Fibroblast of the conjunctiva (primary cell): ENCODE data around the gene C1QTNF3.
A peak's percentile ranks its signal among the peaks of the same experiment; 100 is the strongest.

Source experiments
- DNase-seq: peaks from one replicate; pipeline ENCODE4 v3.0.0-alpha.2; 2010; ENCODE audit warnings: low read depth

Gene C1QTNF3

DNA sequence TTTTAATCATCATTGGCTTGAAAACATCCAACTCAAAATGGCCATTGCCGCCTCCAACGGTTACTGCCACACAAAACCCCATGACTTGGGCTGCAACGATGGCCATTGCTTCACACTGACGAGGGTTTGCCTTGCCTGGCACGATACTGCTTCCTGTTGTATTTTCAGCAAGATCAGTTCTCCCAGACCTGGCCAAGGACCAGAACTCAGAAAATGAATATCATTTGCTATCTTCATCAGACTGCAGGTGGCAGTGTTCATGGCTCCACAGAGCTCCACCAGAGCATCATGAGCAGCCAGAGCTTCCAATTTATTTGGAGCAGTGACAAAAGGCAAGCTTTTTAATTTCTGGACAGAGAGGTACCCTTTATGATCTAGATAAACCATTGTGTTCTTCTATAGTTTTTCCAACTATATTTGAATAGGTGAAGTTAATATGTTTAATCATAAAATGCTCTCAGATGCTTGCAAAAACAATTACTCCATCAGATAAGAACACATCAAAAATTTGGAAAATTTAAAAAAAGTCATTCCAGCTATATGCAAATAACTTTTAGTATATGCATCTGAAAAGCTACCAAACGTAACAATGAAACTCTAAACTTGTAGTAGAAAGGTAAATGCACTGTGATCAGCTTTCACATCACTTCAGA is 45.6 kb downstream of the C1QTNF3 start:
- DNase-seq: peak; percentile 85

GRCh38 chr5:33995865-33996264 is 47.1 kb downstream of the C1QTNF3 start:
- DNase-seq: no peak

GRCh38 chr5:33994845-33995244 is 48.2 kb downstream of the C1QTNF3 start:
- DNase-seq: peak; percentile 51

GRCh38 chr5:33992864-33993263 is 50.1 kb downstream of the C1QTNF3 start:
- no peak for DNase-seq

DNA sequence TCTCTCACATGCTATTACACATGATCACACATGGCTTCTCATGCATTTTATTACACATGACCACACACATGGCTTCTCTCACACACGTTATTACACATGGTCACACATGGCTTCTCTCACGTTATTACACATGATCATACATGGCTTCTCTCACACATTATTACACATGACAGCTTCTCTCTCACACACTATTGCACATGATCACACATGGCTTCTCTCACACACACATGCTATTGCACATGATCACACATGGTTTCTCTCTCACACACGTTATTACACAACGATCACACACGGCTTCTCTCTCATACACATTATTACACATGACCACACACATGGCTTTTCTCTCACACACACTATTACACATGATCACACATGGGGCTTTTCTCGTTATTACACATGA is 57.6 kb downstream of the C1QTNF3 start:
- DNase-seq: no peak

- DNase-seq: no peak
Observed at GRCh38 chr5:33984671-33985124, 58.3 kb downstream of the C1QTNF3 start, which contains the start of gene SLC45A2. SLC45A2 (minus strand) TSS chr5:33984693; CDS start chr5:33984583, 110 bp downstream.

DNA sequence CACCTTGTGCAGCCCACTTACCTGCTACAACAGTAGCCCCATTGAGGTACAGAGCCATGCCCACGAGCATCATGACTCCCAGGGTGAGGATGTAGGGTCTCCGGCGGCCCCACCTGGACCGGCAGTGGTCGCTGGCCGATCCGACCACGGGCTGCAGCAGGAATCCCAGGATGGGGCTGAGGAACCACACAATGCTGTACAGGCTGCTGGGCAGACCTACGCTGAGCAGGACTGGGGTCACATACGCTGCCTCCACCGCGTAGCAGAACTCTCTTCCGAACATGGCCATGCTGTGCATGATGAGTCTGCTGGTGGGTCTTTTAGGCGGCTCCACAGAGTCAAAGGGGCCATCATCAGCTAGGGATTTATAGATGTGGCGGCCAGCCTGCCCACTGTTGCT is 58.8 kb downstream of the C1QTNF3 start:
- no peak for DNase-seq

DNA sequence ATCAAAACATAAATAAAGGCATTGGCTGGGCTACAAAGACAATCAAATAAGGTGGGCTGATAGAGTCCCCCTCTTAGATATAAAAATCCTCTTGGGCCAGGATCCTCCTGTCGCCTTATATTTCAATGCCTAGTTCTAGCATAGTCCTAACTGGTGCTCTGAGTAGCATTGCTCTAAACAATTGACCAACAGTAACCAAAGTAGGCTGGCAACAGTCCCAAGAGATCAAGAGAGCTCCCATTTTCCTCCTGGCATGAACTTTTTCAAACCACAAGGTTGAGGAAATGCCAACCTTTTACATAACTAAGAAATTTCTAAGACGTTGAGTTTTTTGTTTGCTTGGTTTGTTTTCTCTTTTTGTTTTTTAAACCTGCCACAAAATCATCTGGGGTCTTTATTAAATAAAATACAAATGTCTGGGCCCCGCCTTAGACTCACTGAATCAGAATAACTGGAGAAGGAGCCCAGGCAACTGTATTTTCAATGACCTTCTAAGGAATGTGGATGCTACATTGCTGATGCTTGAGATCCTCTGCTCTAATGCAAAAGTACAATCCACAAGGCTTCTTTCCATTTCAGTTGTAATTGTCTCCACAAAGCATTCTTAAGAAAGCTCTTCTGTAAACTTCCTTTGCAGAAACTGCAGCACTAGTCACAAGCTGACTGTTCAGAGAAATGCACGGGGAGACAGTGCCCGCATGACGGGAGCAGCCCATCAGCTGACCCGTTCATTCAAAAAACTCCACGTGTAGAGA is 61.4 kb downstream of the C1QTNF3 start:
- DNase-seq: no peak

DNA sequence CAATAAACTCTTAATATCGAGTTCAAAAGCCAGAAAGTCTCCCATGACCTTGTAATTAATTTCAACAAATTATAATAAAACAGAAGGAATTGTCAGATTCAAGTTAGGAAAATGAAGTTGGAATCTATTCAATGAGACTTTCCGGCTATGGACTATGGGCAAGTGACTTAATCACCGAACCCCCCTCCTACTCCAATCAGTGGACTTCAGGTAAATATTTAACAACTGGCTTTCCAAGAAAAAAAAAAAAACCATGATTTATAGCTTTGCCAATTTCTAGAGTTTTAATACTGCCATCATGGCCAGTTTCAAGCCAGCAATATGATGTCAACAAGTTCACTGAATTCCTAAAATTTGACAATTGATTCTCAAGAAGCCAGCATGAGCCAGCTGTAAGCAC is 63.0 kb downstream of the C1QTNF3 start:
- DNase-seq: no peak

DNA sequence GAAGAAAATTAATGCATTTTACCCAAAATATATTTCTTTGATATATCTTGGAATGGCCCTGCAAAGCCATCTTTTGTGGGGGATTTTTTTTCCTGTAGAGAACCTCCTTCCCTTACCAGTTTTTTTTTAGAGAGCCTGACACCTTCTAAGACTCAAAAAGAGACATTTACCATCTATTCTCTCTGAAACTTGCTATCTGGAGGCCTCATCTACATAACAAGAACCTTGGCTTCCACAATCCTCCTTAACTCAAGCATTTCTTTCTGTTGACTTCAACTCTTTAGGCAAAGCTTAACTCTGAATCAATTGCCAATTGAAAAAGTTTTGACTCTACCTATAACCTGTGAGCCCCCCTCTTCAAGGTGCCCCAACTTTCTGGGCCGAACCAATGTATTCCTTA is 64.7 kb downstream of the C1QTNF3 start:
- DNase-seq: no peak

GRCh38 chr5:33976307-33976706 is 66.7 kb downstream of the C1QTNF3 start:
- no peak for DNase-seq

DNA sequence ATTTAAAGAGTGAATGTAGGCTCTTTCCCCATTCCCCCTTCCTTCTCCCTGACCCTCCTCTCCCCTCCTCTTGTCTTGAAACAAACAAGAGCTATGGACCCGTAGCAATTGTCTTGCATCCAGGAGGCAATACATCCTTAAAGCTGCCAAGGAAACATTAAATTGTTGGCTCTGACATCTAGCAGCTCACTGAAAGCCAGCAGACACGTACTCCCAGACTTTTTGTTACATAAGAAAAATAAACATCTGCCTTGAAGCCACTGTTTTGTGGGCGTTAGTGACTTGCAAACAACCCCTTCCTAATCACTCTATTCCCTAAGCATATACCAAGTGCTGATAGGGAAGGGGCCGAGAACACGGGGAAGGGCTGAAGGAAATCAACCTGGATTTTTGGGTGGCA is 67.2 kb downstream of the C1QTNF3 start:
- no peak for DNase-seq

- DNase-seq: no peak
Observed at GRCh38 chr5:33973271-33973670, 69.7 kb downstream of the C1QTNF3 start.

- peak; percentile 48 for DNase-seq
Observed at GRCh38 chr5:33969572-33970452, 73.2 kb downstream of the C1QTNF3 start.

GRCh38 chr5:33968211-33969005 is 74.6 kb downstream of the C1QTNF3 start:
- DNase-seq: no peak
